ENCODE measurements around the gene LYL1.
A peak's percentile ranks its signal among the peaks of the same experiment; 100 is the strongest.
"Not testable (repeated sequence)": the region's sequence is repeated elsewhere in the genome, so short reads cannot be mapped to it uniquely, and the experiment has no call there.

The LYL1 gene

DNA sequence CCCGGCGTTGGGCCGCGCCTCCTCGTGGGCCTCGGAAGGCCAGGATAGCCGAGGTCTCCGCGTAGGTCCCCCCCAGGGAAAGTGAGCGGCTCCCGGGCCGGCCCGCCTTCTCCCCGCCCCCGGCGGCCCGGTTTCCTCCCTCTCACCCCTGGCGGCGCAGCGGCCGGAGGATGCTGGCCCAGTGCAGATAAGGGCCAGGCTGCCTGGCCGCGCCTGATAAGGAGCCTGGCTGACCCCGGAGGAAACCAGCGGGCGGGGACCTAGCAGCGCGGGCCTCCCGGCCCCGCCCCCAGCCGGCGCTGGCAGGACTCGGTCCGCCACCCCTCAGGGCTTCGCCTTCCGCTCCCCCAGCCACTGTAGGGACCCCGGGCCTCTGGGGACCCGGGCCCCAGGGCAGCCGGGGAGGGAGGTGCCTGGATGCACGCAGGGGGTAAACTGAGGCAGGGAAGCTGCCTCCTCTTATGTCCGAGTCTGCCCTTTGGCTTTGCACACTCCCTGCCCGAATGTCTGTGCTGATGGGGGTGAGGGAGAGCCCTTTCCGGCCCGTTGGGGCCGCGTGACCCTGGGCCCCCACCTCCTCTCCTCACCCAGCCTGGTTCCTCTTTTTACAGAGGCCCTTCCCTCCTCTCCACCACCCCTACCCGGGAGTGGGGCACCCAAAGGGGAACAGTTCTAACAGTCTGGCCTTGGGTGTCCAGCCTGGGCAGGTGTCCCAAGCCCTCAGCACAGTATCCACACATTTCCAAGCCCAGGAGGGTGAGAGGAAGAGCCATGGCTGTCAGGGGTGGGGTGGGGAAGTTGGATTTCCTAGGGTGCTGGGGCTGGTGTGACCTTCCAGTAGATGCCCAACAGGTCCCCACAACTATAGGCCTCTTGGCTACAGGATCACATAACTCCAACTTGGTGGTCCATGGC is at the start of gene LYL1:
TSS of gene LYL1 (minus strand) at position 193 of the 915 bp plus-strand sequence. CDS start 1,687 bp downstream, outside the sequence.
- no peak for DNase-seq (ENCODE audit: low read depth)

DNA sequence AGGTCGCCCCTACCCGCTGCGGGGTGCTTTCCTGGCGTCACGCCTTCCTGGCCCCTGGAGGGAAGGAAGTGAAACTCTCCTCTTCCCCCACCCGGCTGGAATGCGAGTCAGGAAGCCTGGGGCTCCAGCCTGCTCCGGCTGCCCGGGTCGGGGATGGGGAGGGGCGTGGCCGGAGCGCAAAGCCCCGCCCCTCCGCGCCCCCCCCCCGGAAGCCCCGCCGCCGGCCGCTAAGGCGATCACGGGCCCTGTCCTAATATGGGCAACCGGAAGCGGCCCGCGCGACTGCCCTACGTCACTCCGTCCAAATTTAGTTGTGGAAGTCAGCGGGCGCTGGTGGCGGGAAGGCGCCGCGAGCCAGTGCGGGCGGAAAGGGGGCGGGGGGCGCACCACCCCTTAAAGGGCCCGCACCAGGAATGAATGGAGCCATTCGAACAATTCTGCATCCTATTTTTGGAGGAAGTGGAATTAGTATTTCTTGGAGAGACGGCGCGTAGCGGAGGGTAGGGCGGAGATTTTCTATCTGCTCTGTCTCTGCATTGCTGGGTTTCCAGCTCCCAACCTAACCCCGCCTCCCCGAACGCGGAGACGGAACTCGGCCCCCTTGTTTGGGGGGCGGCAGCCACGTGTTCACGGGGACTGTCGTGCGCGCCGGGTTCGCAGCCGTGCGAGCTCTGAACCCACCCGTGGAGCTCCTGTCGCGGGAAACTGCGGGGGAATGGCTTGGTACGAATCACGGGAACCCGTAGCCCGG is 49.1 kb upstream of the LYL1 start:
- DNase-seq (ENCODE audit: low read depth): peak; percentile 94

DNA sequence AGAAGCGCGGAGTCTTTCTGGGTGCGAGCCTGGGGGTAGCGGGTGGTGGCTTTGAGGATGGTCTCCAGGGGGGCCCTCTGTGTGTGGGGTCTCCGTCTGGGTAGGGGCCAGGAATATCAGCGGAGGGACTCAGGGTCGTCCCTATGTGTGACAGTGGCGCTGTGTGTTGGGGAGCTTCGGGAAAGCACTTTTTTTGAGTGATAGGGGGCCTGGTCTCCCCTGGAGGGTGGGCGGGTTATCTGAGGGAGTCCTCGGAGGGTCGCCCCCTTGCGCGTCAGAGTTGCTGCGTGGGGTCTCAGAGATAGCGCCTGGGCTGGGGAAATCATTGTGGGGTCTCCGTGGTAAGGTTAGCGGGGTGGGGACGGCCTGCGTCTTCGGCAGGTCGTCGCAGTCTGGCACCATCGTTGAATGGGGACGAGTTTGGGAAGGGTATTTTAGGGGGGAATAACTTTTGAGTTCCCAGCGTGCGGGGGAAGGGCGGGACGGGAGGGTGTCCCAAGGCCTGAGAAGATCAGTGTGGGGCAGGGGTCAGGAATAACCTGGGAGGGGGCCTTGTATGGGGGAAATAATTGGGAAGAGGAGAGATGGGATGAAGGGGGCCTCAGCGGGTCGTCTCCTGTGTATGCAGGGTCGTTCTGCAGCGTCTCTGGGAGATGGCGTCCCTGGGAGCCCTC is 48.4 kb upstream of the LYL1 start:
- DNase-seq (ENCODE audit: low read depth): no peak

DNA sequence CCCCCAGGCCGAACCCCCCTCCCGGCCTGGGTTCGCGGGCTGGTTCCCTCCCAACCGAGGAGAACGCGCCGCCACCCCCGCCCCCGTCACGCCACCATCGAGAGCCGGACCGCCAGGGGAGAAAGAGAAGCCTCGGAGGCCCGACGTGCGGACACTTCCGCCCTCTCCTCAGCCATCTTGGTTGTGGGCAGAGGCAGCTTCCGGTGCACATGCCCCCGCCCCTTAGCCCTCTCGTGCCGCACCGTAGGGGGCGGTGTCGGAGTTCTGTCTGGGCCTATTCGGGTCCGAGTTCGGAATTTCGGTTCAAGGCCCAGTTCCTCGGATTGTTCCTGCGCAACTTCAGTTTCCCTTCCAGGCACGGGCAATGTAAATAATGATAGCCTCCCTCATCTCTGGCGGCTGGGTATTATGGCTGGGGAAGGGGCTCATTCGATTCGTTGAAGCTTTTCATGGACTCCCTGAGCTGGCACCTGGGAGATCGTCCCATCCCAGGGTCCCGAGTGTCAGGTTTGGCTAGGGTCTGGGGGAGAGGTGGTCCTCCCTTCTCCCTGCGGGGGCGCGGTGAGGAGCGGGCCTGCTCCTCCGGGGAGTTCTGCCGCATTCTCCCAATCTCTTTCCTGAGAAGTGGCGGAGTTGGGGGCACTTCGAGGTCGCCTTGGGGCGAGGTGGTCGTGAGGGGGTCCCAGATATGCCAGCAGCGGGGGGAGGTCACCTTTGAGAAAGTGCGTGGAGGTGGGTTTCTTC is 47.7 kb upstream of the LYL1 start, which contains the start of the genes IER2 and STX10:
TSS of gene IER2 (plus strand) at position 225 of the 744 bp plus-strand sequence. CDS start 2,776 bp downstream, outside the sequence.
TSS of gene STX10 (minus strand) at position 189 of the 744 bp plus-strand sequence. CDS start 202 bp downstream, outside the sequence.
- DNase-seq (ENCODE audit: low read depth): peak; percentile 90

- DNase-seq (ENCODE audit: low read depth): no peak
These were observed 47.0 kb upstream of the LYL1 start for GRCh38 chr19:13149628-13150186.

GRCh38 chr19:13149173-13149627 is 46.5 kb upstream of the LYL1 start:
- not testable (repeated sequence) for DNase-seq (ENCODE audit: low read depth)

DNA sequence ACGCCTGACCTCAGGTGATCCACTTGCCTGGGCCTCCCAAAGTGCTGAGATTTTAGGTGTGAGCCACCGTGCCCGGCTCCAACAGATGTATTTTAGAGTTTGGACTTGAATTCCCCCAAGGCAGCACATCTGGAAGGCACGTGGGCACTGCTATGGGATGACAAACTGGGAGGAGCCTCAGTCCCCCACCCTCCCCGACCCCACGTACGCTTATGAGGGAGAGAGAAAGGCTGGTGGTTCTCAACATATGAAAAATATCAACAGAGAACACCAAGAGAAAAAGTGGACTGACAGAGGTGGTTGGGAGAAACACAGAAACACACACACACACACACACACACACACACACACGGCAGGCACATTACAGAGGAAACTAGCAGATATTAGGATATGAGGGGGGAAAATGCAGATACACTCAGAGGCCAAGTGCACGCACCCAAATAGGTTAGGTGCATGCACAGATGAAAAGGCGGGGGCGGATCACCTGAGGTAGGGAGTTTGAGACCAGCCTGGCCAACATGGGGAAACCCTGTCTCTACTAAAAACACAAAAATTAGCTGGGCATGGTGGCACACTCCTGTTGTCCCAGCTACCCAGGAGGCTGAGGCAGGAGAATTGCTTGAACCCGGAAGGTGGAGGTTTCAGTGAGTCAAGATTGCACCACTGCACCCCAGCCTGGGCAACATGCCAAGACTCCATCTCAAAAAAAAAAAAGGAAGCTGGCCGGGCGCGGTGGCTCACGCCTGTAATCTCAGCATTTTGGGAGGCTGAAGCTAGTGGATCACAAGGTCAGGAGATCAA is 44.3 kb upstream of the LYL1 start:
- no peak for DNase-seq (ENCODE audit: low read depth)

DNA sequence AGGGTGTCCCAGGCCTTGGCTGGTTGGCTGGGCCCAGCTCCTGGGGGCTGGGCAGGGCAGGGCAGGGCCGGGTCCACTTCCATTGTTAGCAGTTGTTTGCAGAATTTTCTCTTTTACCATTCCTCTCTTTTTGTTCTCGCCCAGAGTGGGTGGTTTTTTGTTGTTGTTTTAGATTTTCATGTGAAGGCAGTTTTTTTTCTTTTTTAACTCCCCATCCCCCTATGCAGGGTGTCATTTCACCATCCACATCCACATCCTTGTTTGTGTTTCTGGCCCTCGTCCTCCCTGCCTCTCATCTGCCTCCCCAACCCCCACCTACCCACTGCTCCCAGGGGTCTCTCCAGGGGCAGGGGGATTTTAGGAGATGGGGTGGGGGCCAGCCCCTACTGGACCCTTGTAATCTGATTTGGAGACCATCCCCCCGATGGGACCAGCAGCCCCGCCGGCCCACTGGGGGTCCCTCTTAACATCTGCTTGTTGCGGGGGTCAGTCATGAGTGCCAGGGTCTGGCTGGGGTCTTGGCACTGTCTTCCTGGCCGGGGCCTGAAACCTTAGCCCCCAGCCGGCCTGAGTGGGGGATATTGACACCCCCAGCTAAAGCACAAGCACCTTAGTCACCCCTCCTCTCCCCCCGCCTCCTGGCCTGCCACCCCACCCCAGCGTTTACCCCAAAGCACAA is 37.1 kb upstream of the LYL1 start:
- no peak for DNase-seq (ENCODE audit: low read depth)

- DNase-seq (ENCODE audit: low read depth): no peak
These were observed 36.2 kb upstream of the LYL1 start for GRCh38 chr19:13138916-13139198.

DNA sequence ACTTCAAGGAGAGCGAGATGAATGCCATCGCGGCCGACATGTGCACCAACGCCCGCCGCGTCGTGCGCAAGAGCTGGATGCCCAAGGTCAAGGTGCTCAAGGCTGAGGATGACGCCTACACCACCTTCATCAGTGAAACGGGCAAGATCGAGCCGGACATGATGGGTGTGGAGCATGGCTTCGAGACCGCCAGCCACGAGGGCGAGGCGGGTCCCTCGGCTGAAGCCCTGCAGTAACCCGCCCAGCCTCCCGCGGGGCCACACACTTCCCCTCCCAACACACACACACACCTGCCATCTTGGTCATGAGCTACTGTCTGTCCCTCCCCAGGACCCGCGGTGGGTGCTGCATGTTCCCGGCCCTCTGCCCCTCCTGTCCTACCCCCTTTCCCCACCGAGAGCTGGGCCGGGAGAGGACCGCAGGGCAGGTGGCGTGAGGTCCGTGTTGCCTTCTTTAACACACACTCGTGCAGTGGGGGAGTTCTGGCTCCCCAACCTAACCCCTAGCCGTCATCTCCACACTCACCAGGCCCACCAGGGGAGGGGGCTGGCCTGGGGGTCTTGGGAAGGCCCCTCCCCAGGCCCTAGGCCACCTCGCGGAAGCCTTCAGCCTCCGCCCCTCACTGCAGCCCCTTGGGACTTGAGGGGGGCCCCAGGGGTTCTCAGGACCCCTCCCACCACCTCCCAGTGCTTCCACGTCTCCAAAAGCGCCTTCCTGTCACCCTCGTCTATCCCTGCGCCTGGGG is 35.7 kb upstream of the LYL1 start:
- DNase-seq (ENCODE audit: low read depth): no peak

DNA sequence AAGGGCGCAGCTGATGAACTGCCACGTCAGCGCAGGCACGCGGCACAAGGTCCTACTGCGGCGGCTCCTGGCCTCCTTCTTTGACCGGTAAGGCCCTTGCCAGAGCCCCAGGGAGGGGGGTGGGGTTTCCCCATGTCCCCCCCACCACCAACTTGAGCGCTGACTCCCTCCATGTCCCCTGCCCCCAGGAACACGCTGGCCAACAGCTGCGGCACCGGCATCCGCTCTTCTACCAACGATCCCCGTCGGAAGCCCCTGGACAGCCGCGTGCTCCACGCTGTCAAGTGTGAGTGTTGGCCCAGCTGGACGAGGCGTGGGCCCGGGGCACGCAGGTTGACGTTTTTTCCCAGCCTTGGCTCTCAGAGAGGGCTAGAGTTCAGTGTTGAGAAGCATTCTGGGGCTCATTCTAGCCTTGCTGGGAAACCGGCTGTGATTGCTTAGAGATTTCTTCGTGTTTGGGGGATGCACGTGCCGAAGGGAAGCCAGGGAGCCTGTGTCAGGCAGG is 34.7 kb upstream of the LYL1 start:
- no peak for DNase-seq (ENCODE audit: low read depth)

GRCh38 chr19:13135068-13136062 is 32.7 kb upstream of the LYL1 start:
- DNase-seq (ENCODE audit: low read depth): no peak

DNA sequence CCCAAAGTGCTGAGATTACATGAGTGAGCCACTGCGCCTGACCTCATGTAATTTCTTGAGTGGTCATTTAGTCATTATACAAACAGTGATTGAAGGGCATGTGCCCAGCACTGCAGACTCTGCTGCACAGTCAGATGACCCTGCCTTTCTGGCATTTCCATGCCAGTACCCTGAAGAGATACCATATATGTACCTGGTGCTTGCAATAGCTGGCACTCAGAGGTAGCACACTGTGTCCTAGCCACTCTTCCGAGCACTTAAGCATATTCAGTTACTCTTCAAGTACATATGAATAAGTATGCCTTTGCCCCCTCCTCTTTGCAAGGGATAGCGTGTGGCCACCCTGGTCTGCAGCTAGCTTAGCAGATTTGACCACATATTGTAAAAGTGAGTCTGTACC is 32.0 kb upstream of the LYL1 start:
- no peak for DNase-seq (ENCODE audit: low read depth)

DNA sequence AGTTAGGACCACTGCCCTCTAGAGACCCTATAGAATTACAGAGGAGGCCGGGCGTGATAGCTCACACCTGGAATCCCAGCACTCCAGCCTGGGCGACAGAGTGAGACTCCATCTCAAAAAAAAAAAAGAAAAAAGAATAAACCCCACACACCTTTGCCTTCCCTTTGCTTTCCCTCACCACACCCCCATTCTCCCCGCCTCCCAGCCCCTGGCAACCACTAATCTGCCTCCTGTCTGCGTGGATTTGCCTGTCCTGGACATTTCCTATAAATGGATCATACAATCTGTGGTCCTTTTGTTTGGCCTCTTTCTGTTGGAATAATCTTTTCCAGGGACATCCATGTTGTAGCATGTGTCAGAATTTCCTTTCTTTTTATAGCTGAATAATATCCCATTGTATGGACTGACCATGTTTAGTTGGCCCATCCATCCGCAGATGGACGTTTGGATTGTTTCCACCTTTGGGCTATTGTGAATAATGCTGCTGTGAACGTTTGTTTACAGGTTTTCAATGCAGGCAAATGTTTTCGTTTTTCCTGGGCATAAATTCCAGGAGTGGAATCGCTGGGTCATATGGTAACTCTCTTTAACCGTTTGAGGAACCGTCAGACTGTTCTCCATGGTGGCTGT is 30.7 kb upstream of the LYL1 start:
- no peak for DNase-seq (ENCODE audit: low read depth)

DNA sequence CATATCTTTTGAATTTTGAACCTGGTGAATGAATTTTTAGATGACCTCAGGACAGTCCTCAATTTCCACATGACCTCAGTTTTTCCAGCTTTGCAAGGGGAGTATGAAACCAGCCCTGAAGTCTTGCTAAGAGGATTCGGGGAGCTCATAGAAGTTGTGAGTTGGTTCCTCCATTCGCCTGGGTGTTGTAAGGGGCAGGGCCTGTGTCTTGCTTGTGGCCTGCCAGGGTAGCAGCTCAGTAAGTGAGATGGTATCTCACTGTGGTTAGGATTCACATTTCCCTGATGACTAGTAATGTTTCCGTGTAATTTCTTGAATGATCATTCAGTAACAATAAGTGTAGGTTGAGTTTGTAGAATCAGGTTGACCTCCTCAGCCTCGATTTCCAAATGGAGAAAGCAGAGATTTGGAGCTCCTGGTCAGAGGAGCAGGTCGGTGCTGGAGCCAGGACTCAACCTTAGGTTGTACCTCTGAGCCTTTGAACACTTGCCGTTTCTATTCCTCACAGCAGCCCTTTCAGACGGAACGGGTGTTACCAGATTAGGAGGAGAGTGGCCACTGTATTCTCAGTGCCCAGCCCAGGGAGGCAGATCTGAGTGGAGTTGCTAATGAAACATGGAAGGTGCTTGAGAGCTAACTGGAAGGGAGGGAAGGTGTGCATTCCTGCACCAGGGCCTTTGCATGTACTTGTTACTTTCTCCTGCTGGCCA is 30.0 kb upstream of the LYL1 start:
- peak; percentile 36 for DNase-seq (ENCODE audit: low read depth)

GRCh38 chr19:13130886-13131490 is 28.3 kb upstream of the LYL1 start:
- DNase-seq (ENCODE audit: low read depth): no peak
